AG10803 (cell line): ENCODE data around the gene FUNDC2.
"Not testable (repeated sequence)": the region's sequence is repeated elsewhere in the genome, so short reads cannot be mapped to it uniquely, and the experiment has no call there.

Experiments used
- DNase-seq: peaks from one replicate; pipeline ENCODE4 v3.0.0; 2010; ENCODE audit warnings: low read depth
- H3K4me3 ChIP-seq: 2 replicates; pipeline ENCODE4 v1.5.1; 2011; ENCODE audit warnings: mild to moderate bottlenecking, low read length, control low read depth
- CTCF ChIP-seq: conservative IDR thresholded peaks from 2 replicates; pipeline ENCODE4 v1.5.1; 2011; ENCODE audit warnings: mild to moderate bottlenecking, low read length, control low read depth, inconsistent platforms

The FUNDC2 gene

GRCh38 chrX:155005190-155005589 is 21.5 kb upstream of the FUNDC2 start:
- no peak for DNase-seq
- no peak for TF ChIP-seq CTCF
- no peak overlapping the region for H3K4me3 ChIP-seq

- not testable (repeated sequence) for H3K4me3 ChIP-seq, DNase-seq
These were observed 20.3 kb upstream of the FUNDC2 start for GRCh38 chrX:155006379-155006778.

GRCh38 chrX:155006913-155007671 is 19.6 kb upstream of the FUNDC2 start:
- not testable (repeated sequence) for H3K4me3 ChIP-seq, DNase-seq

DNA sequence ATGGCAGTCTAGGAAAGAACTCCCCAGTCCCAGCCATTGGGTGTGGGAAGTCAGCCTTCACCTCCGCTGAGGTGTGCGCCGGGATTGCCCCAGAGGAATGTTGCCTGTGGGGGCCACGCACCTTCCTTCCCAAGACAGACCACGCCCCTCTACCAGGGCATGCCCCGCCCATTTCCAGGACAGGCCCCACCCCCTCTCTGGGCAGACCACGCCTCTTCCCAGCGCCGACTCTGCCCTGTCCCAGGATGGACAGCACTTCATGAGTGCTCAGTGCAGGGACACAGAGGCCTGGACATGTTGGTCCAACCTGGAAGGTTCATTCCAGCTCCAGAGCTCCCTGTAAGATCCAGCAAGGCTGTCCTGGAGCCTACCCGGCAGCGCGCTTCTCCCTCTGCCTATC is 18.1 kb upstream of the FUNDC2 start:
- DNase-seq, result not testable (repeated sequence)

DNA sequence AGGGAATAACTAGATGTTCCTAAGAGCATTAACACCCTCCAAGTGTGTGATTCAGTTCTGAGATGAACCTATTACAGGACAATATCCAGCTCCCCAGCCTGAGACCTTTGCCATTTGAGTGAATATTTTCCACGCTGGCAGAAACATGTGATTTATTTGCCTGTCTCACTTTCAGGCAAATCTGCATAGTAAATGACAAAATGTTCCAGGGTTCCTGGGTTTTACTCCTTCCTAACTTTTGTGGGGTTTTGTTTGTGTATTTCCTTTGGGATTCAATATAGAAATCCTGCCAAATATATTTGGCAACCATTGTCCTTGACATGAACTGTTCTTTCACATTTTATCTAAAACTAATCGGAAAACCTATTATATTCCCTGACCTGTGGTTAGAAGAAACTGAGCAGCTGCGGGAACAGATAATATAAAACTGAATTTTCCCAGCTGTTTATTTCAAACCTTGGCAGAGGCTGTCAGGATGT is 16.6 kb upstream of the FUNDC2 start:
- TF ChIP-seq CTCF, result no peak
- no peak for DNase-seq
- H3K4me3 ChIP-seq, result no peak overlapping the region

More for the DNA sequence above, 18.1 kb upstream of the FUNDC2 start:
- H3K4me3 ChIP-seq, result not testable (repeated sequence)

DNA sequence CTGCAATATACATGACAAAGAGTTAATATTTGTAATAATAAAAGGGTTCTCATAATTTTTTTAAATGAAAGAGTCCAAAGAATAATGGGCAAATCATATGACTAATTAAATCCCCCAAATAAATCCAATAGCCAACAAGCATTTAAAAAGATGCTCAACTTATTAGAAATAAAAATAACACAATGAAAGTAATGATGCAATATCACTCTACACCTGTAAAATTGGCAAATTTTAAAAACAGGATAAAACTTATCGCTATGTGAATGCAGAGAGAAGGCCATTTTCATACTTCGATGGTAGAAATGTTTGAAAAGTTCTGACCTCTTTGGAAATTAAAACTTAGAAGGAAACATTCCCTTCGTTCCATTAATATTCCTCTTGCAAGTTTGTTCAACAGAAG is 6.1 kb upstream of the FUNDC2 start:
- DNase-seq, result no peak
- TF ChIP-seq CTCF, result no peak
- no peak overlapping the region for H3K4me3 ChIP-seq

GRCh38 chrX:155022585-155022984 is 4.1 kb upstream of the FUNDC2 start, which contains the start of gene F8:
Gene F8, minus strand, starts transcription at chrX:155022723. Its CDS starts 171 bp downstream, at chrX:155022552.
- no peak for DNase-seq
- TF ChIP-seq CTCF, result no peak
- H3K4me3 ChIP-seq, result no peak within 1 kb of the TSS

- no peak overlapping the region for H3K4me3 ChIP-seq
- no peak for TF ChIP-seq CTCF
- DNase-seq, result no peak
These were observed 2.5 kb upstream of the FUNDC2 start for GRCh38 chrX:155023907-155024833.
